NK-92 (cell line): ENCODE data around the gene VAPB.

ENCODE experiments used
- DNase-seq: peaks from one replicate; lab custom pipeline; 2025; ENCODE audit not compliant: unreplicated experiment; lab: John Stamatoyannopoulos, UW

Gene VAPB

DNA sequence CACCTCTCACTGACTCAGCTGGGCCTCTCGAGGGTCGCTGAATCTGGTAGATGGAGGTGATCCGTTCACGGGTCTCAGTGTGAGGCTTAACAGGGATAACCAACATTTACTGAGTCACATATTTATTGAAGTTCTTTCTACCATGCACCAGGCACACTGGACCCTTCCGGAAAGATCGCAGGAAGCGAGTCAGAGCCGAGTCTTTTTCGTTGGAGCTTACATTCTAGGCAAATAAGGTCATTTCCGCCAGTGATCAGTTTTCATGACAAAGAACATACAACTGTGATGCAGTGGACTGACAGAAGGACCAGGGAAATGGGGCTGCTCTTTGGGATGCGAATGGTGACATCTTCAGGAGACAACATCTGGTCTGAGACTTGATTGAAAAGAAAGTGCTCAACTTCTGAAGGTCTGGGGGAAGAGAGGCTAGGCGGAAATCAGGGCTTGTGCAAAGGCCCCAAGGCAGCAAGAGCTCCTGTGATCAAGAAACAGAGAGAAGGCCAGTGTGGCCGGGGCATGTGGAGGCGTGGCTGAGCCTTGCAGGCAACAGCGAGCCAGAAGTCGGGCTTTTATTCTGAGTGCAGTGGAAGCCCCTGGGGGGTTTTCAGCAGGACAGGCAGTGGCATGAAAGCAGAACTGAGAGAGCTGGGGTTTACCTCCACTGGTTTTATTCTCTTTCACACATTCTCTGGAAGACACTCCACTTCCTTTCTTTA, 69.5 kb downstream of the VAPB start:
- DNase-seq: no peak

DNA sequence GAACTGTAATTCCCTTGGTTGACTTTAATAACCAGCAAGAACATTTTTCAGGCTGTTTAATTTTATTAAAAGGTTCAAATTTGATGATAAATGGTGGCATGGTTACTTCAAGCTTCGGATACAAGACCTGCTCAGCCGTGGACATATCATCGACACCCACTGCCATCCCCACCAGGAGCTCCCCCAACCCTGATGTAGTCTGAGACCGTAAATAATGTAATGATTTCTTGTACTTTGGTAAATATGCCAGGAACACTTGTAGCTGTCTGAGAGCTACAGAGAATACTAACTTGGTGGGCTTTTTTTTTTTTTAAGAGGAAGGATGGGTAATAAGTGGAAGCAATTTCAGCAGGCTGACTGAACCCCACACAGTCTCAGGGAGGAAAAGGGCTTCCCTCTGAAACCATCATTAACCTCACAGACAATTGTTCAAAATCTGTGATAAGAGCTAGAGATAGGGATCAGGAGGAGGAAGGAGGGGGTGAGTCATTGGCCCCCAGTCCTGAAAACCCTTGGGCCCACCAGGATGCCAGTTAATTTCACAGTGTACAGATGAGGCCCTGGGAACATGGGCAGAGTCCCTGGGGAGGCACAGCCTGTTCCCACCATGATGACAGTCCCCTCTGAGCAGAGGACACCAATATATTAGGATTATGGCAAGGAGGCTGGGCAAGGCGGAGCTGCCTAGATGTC, 70.2 kb downstream of the VAPB start:
- no peak for DNase-seq

DNA sequence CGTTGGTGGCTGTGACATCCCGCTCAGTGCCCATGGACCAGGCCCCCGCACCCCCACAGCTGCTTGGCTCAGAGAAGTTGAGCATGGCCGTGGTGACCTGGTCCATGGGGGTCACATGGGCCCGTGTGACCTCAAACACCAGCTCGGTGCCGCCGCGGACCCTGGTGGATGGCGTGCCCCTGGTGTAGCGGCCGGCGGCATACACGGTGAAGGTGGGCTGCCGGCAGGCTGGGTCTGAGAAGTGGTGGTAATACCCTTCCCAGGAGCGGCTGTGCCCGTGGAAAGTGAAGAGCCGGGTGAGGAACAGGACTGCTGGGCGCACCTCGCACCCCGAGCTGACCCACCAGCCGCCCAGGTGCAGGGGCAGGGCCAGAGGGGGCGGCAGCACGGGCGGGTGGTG, 72.1 kb downstream of the VAPB start:
- DNase-seq: no peak

GRCh38 chr20:58461899-58462298, 72.9 kb downstream of the VAPB start:
- DNase-seq: no peak

DNA sequence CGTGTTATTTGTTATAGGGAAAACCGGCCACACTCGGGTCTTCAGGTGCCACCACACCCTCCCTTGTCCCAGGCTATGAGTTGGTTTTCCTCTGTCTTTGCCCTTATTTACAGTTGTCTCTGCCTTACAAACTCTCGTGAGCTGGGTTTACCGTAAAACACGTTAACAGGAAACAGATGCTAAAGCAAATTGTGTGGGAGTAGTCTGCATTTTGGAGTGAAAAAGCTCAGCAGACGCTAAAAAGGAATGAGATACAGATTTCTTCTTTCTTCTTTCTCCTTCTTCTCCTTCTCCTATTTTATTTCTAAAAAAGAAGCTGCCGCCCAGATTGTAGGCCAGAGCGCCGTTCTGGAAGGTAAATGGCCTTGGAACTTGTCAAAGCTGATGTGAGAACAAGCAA, 74.2 kb downstream of the VAPB start:
- no peak for DNase-seq

DNA sequence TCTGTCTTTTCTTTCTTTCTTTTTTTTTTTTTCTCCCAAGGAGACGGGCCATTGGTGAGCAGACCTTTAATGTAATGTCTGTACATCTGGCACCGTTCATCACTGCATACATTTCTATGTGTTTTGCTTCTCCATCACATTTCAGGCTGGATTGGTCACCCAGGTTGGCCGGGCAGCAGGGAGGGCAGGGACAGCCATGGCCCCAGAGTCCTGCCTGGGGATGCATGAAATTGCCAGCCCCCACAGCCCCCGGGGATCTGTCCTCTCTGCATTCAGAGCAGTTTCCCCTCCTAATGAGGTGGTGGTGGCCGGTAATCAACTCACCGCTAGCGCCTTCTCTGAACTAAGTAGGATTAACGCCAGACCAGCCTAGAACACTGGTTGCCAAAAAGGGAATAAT, 75.8 kb downstream of the VAPB start:
- DNase-seq: no peak

- no peak for DNase-seq
These were observed 77.2 kb downstream of the VAPB start for GRCh38 chr20:58466095-58466708.

DNA sequence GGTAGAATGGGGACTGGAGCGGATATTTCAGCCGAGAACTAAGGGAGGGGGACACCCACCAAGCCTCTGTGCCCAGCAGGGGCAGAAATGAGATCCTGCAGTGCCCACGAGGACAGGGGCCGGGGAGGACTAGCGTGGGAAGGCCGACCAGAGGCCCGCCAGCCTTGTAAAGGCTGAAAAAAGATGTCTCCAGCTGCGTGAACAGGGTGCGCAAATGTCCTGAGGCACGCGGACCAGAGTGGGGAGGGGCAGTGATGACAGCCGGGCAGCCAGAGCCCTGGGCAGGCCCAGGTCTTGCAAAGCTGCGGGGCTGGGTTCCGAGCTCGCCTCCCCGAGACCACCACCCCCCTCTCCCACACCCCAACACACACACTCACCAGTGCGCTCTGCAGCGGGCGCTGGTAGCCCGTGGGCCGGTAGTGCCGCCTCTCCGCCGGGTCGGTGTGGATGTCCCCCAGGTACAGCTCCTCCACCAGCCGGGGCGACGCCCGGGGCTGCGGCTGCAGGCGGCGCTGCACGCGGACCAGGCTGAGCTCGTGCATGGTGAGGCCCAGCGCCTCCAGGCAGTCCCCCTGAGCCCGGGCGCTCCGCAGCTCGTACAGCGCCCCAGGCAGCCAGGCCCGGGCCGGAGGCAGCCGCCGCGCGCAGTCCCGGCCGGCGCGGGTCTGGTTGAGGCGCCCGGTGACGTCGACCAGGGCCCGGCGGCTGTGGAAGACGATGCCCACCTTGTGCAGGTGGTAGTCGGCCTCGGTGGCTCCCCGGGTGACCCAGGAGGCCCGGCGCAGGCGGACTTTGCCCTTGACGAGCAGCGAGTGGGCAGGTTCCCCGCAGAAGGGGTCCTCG, 77.9 kb downstream of the VAPB start:
- no peak for DNase-seq

GRCh38 chr20:58467572-58468527, 78.8 kb downstream of the VAPB start:
- no peak for DNase-seq

DNA sequence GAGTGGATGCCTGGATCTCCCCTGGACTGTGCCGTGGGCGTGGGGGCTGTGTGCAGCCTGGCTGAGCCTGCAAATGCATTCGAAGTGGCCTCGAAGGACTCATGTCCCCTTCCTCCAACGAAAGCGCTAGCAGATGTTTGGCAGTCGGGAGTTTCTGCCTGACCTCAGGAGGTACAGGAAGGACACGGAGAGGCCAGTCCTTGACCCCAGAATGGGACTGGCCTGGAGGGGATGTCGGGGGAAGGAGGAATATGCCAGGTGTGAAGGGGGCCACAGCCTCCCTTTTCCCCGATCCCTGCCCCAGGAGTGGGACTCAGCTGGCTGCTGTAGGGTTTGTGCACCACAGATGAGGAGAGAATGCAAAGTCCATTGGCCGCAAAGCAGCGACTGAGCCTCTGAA, 80.6 kb downstream of the VAPB start:
- no peak for DNase-seq

- DNase-seq: no peak
These were observed 81.5 kb downstream of the VAPB start for GRCh38 chr20:58470336-58471192.

- no peak for DNase-seq
These were observed 82.5 kb downstream of the VAPB start for GRCh38 chr20:58471193-58472164.

GRCh38 chr20:58472273-58473018, 83.4 kb downstream of the VAPB start:
- DNase-seq: no peak

DNA sequence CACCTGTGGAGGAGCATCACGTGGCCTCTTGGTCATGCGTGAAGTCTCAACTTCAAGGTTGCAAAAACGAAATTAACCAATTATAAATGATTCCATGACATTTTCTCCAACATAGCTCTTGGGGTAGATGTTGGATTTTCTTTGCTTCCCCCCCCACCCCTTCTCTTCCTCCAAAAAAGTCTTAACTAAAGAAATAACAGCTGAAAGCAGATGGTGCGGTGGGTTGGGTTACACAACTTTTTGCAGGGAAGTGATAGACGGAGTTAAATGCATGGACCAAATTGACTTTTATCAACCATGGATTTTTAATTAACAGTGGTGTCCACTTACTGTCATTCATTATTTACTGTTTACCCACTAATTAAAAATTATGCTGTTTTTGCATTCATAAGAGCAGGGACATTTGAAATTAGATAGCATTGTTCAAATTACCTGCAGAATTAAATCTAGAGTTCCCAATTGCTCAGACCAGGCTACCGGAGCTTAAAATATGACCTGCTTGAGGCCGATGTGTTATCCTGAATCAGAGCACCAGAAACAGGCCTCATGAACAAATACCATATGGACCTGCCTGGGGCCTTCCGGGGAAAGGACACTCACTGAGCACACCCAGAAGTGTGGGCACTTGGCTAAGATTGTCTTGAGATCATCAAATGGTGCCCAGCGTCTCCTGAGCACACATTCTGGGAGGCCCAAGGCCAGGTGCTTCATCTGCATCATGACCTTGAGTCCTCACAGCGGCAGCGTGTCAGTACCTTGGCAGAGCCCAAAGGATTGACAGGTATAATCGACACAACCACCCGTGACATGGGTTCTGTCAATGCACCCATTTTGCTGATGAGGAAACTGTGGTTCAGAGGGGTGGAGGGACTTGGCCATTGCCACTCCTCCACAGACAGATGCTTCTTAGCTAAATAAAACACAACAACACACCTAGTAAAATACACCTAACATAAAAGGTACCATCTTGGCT, 84.7 kb downstream of the VAPB start:
- no peak for DNase-seq

DNA sequence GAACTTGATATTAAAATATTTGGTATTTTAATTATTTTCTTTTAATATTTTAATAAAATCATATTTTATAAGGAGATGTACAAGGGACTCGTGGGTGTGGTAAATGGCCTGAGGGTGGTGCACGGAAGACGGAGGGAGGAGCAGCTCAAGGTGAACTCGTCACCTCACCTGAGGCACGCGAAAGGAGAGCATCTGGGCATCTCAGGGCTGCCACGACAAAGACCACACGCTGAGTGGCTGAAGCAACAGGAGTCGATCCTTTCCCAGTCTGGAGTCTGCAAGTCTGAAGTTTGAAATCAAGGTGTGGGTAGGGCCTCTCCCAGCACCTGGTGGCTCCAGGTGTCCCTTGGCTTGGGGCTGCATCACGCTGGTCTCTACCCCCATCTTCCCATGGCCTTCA, 86.4 kb downstream of the VAPB start:
- no peak for DNase-seq

DNA sequence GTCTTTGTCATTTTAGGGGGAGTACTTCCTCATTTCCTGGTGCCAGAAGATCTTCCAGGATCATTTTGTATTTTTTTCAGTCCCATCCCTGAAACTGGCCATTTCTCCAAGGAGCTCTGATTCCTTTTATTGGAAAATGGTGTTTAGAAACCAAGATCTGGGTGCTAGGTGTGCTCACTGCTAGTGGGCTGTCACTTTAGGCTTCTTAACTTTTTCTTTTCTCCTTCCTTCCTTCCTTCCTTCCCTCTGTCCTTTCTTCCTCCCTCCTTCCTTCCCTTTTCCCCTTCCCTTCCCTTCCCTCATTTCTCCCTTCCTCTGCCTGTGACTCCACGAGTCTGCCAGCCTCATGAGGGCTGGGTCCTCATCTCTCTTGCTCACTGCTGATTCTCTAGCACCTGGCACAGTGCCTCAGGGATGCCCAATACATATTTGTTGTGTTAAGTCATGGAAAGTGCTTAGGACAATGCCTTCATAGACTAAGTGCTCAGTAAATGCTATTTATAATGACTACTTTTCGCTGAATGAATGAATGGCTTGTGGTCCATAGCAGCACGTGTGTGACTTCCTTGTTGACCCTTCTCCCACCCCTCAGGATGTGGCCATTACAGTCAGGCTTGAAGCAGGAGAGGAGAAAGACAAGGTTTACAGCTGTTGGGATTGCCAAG, 89.2 kb downstream of the VAPB start:
- no peak for DNase-seq
